Measurements from ENCODE around the gene SEMA4D.

The SEMA4D gene

DNA sequence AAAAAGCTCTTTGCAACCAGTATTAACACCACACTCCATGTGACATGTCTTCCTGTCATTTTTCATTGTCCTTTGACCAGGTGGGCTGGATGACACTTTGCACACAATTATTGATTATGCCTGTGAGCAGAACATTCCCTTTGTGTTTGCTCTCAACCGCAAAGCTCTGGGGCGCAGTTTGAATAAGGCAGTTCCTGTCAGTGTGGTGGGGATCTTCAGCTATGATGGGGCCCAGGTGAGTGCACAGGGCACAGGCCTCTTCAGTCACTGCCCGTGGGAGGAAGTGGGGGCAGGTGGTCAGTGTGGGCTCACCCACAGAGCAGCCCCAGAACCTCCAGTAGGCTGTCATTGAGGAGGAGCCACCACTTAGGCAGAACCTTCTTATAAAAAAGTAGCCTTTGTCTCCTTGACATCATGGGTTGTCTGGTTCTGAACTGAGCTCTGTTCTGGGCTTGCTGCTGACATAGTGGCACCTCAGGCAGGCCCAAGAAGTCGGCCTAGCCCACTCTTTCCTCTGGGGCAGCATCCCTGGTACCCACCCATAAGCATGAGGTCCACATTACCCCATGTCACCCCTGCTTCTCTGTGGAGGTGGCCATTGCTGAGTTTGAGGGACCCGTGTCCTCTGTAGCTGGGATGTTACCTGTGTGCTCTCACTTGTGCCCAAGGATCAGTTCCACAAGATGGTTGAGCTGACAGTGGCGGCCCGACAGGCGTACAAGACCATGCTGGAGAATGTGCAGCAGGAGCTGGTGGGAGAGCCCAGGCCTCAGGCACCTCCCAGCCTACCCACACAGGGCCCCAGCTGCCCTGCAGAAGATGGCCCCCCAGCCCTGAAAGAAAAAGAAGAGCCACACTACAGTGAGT lies 140.3 kb downstream of the SEMA4D start:
- no peak overlapping the region for H2BK12ac ChIP-seq (ENCODE audit: low read length)
- H3K27me3 ChIP-seq (ENCODE audit: control insufficient read depth in 3 of 3, insufficient read depth in 3 of 3, low read depth in 1 of 3, low read length in 3 of 3), result no peaks in the 10 kb centered on the region
- H2AK5ac ChIP-seq (ENCODE audit: low read depth, low read length), result no peak overlapping the region
- H3K4ac ChIP-seq (ENCODE audit: low read length), result no peak overlapping the region
- no peaks in the 10 kb centered on the region for H3K4me1 ChIP-seq (ENCODE audit: control insufficient read depth in 2 of 2, insufficient read depth in 1 of 2, low read depth in 1 of 2, low read length in 2 of 2)
- H4K8ac ChIP-seq (ENCODE audit: low read depth, low read length), result no peak overlapping the region
- no peaks in the 10 kb centered on the region for H3K9me3 ChIP-seq (replicated peaks in 1 of 2; ENCODE audit: control insufficient read depth in 2 of 2, insufficient read depth in 1 of 2, low read depth in 1 of 2, low read length in 2 of 2)
- no peak overlapping the region for H4K91ac ChIP-seq (ENCODE audit: low read depth, low read length, poor library complexity)
- H3K4me2 ChIP-seq (ENCODE audit: insufficient read depth, low read length, poor library complexity, severe bottlenecking), result no peak overlapping the region
- no peak overlapping the region for H3K27ac ChIP-seq (replicated peaks; ENCODE audit: low read length)
- no CpG with 5 or more reads among the region's 8 CpGs for WGBS, 2 donors (ENCODE audit: extremely low coverage in 2 of 2, insufficient read length in 2 of 2, insufficient replicate concordance in 1 of 2)
- no peak overlapping the region for H3K4me3 ChIP-seq (ENCODE audit: low read length in 2 of 2)
- no peak for DNase-seq (ENCODE audit: low spot score)
- peaks cover 56 to 99% of the 10 kb centered on the region in 2 donors for H3K36me3 ChIP-seq (replicated peaks in 1 of 2; ENCODE audit: control insufficient read depth in 2 of 2, insufficient read depth in 2 of 2, low read length in 2 of 2)
- H2BK5ac ChIP-seq (ENCODE audit: low read length), result no peak overlapping the region
- no peak overlapping the region for H2BK120ac ChIP-seq (ENCODE audit: low read depth, low read length)
- no peak overlapping the region for H3K18ac ChIP-seq (ENCODE audit: low read length)
- H3K9ac ChIP-seq (ENCODE audit: low read depth, low read length, poor library complexity), result peak overlapping the region; percentile 25
- no peaks in the 10 kb centered on the region for H3K79me1 ChIP-seq (ENCODE audit: low read depth, low read length)
- no peak overlapping the region for H3K14ac ChIP-seq (ENCODE audit: low read length)
- no peak overlapping the region for H2AFZ ChIP-seq (ENCODE audit: low read length)
- no peak overlapping the region for H3K23ac ChIP-seq (ENCODE audit: low read depth, low read length, poor library complexity)
- no peak overlapping the region for H2BK15ac ChIP-seq (ENCODE audit: low read length)

DNA sequence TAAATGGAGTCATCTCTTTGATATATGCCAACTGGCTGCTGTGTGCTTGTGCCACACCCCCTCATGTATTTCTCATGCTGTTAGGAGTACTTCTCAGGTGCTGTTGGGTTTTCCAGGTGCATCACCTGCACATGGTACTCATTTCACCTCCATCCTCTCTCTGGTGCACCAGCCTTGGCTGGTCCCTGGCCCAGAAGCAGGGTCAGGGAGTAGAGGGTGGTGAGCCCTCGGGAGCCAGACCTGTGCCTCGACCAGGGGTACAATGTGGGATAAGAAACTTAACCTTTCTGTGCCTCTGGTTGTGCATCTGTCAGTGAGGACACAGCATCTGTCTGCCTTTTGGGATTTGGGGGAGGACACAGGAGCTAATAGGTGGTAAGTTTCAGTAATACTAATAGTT lies 141.1 kb downstream of the SEMA4D start:
- no peak overlapping the region for H3K23ac ChIP-seq (ENCODE audit: low read depth, low read length, poor library complexity)
- H2BK120ac ChIP-seq (ENCODE audit: low read depth, low read length), result no peak overlapping the region
- H3K27me3 ChIP-seq (ENCODE audit: control insufficient read depth in 3 of 3, insufficient read depth in 3 of 3, low read depth in 1 of 3, low read length in 3 of 3), result no peaks in the 10 kb centered on the region
- H3K18ac ChIP-seq (ENCODE audit: low read length), result no peak overlapping the region
- no peaks in the 10 kb centered on the region for H3K9me3 ChIP-seq (replicated peaks in 1 of 2; ENCODE audit: control insufficient read depth in 2 of 2, insufficient read depth in 1 of 2, low read depth in 1 of 2, low read length in 2 of 2)
- no peak overlapping the region for H2BK15ac ChIP-seq (ENCODE audit: low read length)
- H2AFZ ChIP-seq (ENCODE audit: low read length), result no peak overlapping the region
- no peak overlapping the region for H2AK5ac ChIP-seq (ENCODE audit: low read depth, low read length)
- WGBS, 2 donors (ENCODE audit: extremely low coverage in 2 of 2, insufficient read length in 2 of 2, insufficient replicate concordance in 1 of 2), result no CpG with 5 or more reads among the region's 2 CpGs
- H3K79me1 ChIP-seq (ENCODE audit: low read depth, low read length), result no peaks in the 10 kb centered on the region
- no peak overlapping the region for H3K4me3 ChIP-seq (ENCODE audit: low read length in 2 of 2)
- no peak overlapping the region for H2BK12ac ChIP-seq (ENCODE audit: low read length)
- no peak overlapping the region for H4K91ac ChIP-seq (ENCODE audit: low read depth, low read length, poor library complexity)
- H3K14ac ChIP-seq (ENCODE audit: low read length), result no peak overlapping the region
- no peak overlapping the region for H3K4ac ChIP-seq (ENCODE audit: low read length)
- no peak overlapping the region for H2BK5ac ChIP-seq (ENCODE audit: low read length)
- no peak for DNase-seq (ENCODE audit: low spot score)
- no peak overlapping the region for H3K9ac ChIP-seq (ENCODE audit: low read depth, low read length, poor library complexity)
- H4K8ac ChIP-seq (ENCODE audit: low read depth, low read length), result no peak overlapping the region
- no peaks in the 10 kb centered on the region for H3K4me1 ChIP-seq (ENCODE audit: control insufficient read depth in 2 of 2, insufficient read depth in 1 of 2, low read depth in 1 of 2, low read length in 2 of 2)
- no peak overlapping the region for H3K27ac ChIP-seq (replicated peaks; ENCODE audit: low read length)
- no peak overlapping the region for H3K4me2 ChIP-seq (ENCODE audit: insufficient read depth, low read length, poor library complexity, severe bottlenecking)
- peaks cover 60 to 99% of the 10 kb centered on the region in 2 donors for H3K36me3 ChIP-seq (replicated peaks in 1 of 2; ENCODE audit: control insufficient read depth in 2 of 2, insufficient read depth in 2 of 2, low read length in 2 of 2)

DNA sequence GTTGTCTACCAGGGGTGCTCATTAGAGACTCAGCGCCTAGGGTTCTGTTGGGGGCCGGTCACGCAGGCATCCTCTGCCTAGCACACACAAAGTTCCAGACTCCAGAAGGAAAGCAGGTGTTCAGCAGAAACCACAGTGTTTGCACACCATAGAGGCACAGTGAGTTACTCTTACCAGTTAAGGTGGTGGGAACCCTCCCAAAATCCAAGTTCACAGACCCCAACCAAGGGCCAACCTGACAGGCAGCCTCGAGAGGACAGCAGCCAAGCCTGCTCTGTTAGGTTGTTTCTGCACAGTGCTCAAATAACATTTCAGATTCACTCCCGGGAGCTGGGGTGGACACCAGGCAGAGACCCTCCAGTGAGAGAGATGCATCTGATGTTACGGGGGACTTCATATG lies 143.4 kb downstream of the SEMA4D start:
- Histone ChIP-seq H3K79me1 (ENCODE audit: low read depth, low read length) (no peaks in the 10 kb centered on the region), H2BK15ac (ENCODE audit: low read length) (no peak overlapping the region), H3K9me3 (replicated peaks in 1 of 2; ENCODE audit: control insufficient read depth in 2 of 2, insufficient read depth in 1 of 2, low read depth in 1 of 2, low read length in 2 of 2) (no peaks in the 10 kb centered on the region), H3K36me3 (replicated peaks in 1 of 2; ENCODE audit: control insufficient read depth in 2 of 2, insufficient read depth in 2 of 2, low read length in 2 of 2) (peaks cover 66 to 99% of the 10 kb centered on the region in 2 donors), H4K8ac (ENCODE audit: low read depth, low read length) (no peak overlapping the region), H3K9ac (ENCODE audit: low read depth, low read length, poor library complexity) (no peak overlapping the region), H3K4me2 (ENCODE audit: insufficient read depth, low read length, poor library complexity, severe bottlenecking) (no peak overlapping the region), H3K23ac (ENCODE audit: low read depth, low read length, poor library complexity) (no peak overlapping the region), H3K4ac (ENCODE audit: low read length) (no peak overlapping the region), H3K27me3 (ENCODE audit: control insufficient read depth in 3 of 3, insufficient read depth in 3 of 3, low read depth in 1 of 3, low read length in 3 of 3) (no peaks in the 10 kb centered on the region), H2BK120ac (ENCODE audit: low read depth, low read length) (no peak overlapping the region), H3K4me3 (ENCODE audit: low read length in 2 of 2) (no peak overlapping the region), H4K91ac (ENCODE audit: low read depth, low read length, poor library complexity) (no peak overlapping the region), H2BK5ac (ENCODE audit: low read length) (no peak overlapping the region), H2AK5ac (ENCODE audit: low read depth, low read length) (no peak overlapping the region), H3K4me1 (ENCODE audit: control insufficient read depth in 2 of 2, insufficient read depth in 1 of 2, low read depth in 1 of 2, low read length in 2 of 2) (no peaks in the 10 kb centered on the region), H3K27ac (replicated peaks; ENCODE audit: low read length) (no peak overlapping the region), H2AFZ (ENCODE audit: low read length) (no peak overlapping the region), H3K14ac (ENCODE audit: low read length) (no peak overlapping the region), H2BK12ac (ENCODE audit: low read length) (no peak overlapping the region), H3K18ac (ENCODE audit: low read length) (no peak overlapping the region)
- no peak for DNase-seq (ENCODE audit: low spot score)
- no CpG with 5 or more reads among the region's 6 CpGs for WGBS, 2 donors (ENCODE audit: extremely low coverage in 2 of 2, insufficient read length in 2 of 2, insufficient replicate concordance in 1 of 2)

DNA sequence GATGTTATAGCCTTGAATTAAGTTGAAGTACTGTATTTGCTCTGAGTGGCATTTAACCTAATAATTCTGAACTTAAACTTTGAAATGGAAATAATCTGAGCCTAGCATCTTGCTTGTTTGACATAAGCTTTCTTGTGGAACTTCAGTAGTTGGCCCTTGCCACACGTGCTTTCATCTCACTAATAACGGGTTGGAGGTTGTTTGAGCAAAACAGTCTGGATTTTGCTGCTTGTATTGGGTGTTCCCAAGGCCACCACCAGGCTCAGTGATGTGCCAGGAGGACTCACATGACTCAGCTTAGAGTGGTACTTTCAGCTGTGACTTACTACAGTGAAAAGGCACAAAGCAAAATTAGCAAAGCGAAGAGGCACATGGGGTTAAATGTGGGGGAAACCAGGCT lies 143.9 kb downstream of the SEMA4D start:
- no peak overlapping the region for H3K23ac ChIP-seq (ENCODE audit: low read depth, low read length, poor library complexity)
- no peaks in the 10 kb centered on the region for H3K27me3 ChIP-seq (ENCODE audit: control insufficient read depth in 3 of 3, insufficient read depth in 3 of 3, low read depth in 1 of 3, low read length in 3 of 3)
- H3K79me1 ChIP-seq (ENCODE audit: low read depth, low read length), result no peaks in the 10 kb centered on the region
- H3K4me3 ChIP-seq (ENCODE audit: low read length in 2 of 2), result no peak overlapping the region
- no peak overlapping the region for H3K9ac ChIP-seq (ENCODE audit: low read depth, low read length, poor library complexity)
- no peak overlapping the region for H3K18ac ChIP-seq (ENCODE audit: low read length)
- no peaks in the 10 kb centered on the region for H3K9me3 ChIP-seq (replicated peaks in 1 of 2; ENCODE audit: control insufficient read depth in 2 of 2, insufficient read depth in 1 of 2, low read depth in 1 of 2, low read length in 2 of 2)
- peaks cover 66 to 100% of the 10 kb centered on the region in 2 donors for H3K36me3 ChIP-seq (replicated peaks in 1 of 2; ENCODE audit: control insufficient read depth in 2 of 2, insufficient read depth in 2 of 2, low read length in 2 of 2)
- no peak overlapping the region for H2AFZ ChIP-seq (ENCODE audit: low read length)
- no peak overlapping the region for H2BK12ac ChIP-seq (ENCODE audit: low read length)
- H3K4me2 ChIP-seq (ENCODE audit: insufficient read depth, low read length, poor library complexity, severe bottlenecking), result no peak overlapping the region
- no peaks in the 10 kb centered on the region for H3K4me1 ChIP-seq (ENCODE audit: control insufficient read depth in 2 of 2, insufficient read depth in 1 of 2, low read depth in 1 of 2, low read length in 2 of 2)
- H2BK5ac ChIP-seq (ENCODE audit: low read length), result no peak overlapping the region
- H3K14ac ChIP-seq (ENCODE audit: low read length), result no peak overlapping the region
- H3K4ac ChIP-seq (ENCODE audit: low read length), result no peak overlapping the region
- H4K8ac ChIP-seq (ENCODE audit: low read depth, low read length), result no peak overlapping the region
- H3K27ac ChIP-seq (replicated peaks; ENCODE audit: low read length), result no peak overlapping the region
- no peak overlapping the region for H2BK120ac ChIP-seq (ENCODE audit: low read depth, low read length)
- DNase-seq (ENCODE audit: low spot score), result no peak
- no peak overlapping the region for H2BK15ac ChIP-seq (ENCODE audit: low read length)
- H2AK5ac ChIP-seq (ENCODE audit: low read depth, low read length), result no peak overlapping the region
- H4K91ac ChIP-seq (ENCODE audit: low read depth, low read length, poor library complexity), result no peak overlapping the region
- no CpG with 5 or more reads among the region's 3 CpGs for WGBS, 2 donors (ENCODE audit: extremely low coverage in 2 of 2, insufficient read length in 2 of 2, insufficient replicate concordance in 1 of 2)

All from neuronal stem cell (in vitro differentiated cells).